Gastrocnemius medialis (tissue), 4 donors: ENCODE data around the gene ZNF165.

Experiments
- POLR2A ChIP-seq, 2 donors: fragments of 450-650 bp; IDR thresholded peaks; one replicate each; pipeline ENCODE4 v1.6.1; 2017; ENCODE audit warnings: antibody characterized with exemption in 2 of 2, mild to moderate bottlenecking in 2 of 2, moderate library complexity in 2 of 2
- TF ChIP-seq, protein P1 (sequence below), 5 experiments: fragments of 450-650 bp in 3 of 5; fragments of 200-600 bp in 2 of 5; sonication (generic) in 2 of 5; IDR thresholded peaks in 4 of 5; conservative IDR thresholded peaks in 1 of 5; 1 replicate in 4 of 5; 2 replicates in 1 of 5; pipeline ENCODE4 v1.5.1; 2016 to 2019; ENCODE audit warnings: antibody characterized with exemption in 5 of 5, mild to moderate bottlenecking in 3 of 5, moderate library complexity in 3 of 5

DNA sequence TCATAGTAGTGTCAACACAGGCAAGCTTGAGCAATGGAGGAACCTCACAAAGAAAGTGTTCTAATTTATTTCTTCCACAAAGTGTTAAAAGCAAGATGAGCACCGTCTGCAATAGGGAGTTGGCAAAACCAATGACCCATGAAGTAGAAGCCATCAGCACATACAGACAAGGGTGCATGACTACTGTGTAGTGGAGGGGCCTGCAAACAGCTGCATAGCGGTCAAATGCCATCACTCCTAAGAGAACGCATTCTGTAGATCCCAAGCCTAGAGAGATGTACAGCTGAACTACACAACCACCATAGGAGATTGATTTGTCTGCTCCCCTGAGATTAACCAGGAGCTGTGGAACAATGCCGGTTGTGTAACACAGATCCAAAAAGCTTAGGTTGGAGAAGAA is 26.8 kb upstream of the ZNF165 start:
- TF ChIP-seq, protein P1, sequence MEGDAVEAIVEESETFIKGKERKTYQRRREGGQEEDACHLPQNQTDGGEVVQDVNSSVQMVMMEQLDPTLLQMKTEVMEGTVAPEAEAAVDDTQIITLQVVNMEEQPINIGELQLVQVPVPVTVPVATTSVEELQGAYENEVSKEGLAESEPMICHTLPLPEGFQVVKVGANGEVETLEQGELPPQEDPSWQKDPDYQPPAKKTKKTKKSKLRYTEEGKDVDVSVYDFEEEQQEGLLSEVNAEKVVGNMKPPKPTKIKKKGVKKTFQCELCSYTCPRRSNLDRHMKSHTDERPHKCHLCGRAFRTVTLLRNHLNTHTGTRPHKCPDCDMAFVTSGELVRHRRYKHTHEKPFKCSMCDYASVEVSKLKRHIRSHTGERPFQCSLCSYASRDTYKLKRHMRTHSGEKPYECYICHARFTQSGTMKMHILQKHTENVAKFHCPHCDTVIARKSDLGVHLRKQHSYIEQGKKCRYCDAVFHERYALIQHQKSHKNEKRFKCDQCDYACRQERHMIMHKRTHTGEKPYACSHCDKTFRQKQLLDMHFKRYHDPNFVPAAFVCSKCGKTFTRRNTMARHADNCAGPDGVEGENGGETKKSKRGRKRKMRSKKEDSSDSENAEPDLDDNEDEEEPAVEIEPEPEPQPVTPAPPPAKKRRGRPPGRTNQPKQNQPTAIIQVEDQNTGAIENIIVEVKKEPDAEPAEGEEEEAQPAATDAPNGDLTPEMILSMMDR (IDR thresholded peaks at IDR 0.05 in 4 of 5, conservative IDR thresholded peaks at IDR 0.05 in 1 of 5) = no peak
- TF ChIP-seq POLR2A (IDR thresholded peaks at IDR 0.05) = no peak
